M059J (cell line): ENCODE results near the gene IGF2BP3. TPM values are rescaled to one million over a fixed set of nuclear protein-coding genes. Genes with fewer than 3 reads are reported as not detected.

Source experiments
- DNase-seq: peaks from one replicate; pipeline ENCODE4 v3.0.0-alpha.2; 2012; ENCODE audit warnings: low read depth
- total RNA-seq: library from RNA; depleted of rRNA; stranded (reverse); fragments of >200 nt; shearing (Covaris generic); gene quantifications from 2 replicates; pipeline ENCODE4 v1.2.3, GENCODE V29; 2014; rRNA removed

IGF2BP3 gene
- total RNA-seq, 1 experiment from 2014 or later = 50.6 TPM

DNA sequence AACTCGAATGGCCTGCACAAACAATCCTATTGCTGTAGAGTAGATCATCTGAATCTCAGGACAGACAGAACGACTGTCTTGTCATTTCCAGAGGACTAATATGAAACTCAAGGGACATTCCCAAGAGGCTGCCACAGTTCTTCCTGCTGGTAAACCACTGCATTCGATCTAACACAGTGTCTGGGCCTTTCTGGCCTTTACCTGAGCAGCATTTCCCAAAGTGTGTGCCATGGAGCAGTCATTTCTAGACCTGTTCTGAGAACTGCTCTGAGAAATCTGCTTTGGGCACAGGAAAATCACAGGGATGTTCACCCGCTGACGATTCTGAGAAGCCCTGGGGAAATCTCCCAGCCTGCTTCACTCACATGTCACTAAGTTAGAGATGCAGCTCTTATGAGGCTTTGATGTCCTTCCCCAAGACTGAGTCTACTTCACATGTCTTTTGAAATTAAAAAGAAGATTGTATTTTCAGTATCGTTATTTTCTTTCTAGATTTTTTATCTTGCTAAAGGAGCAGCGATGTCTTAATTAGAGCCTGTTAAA lies 205.3 kb downstream of the IGF2BP3 start:
- no peak for DNase-seq

DNA sequence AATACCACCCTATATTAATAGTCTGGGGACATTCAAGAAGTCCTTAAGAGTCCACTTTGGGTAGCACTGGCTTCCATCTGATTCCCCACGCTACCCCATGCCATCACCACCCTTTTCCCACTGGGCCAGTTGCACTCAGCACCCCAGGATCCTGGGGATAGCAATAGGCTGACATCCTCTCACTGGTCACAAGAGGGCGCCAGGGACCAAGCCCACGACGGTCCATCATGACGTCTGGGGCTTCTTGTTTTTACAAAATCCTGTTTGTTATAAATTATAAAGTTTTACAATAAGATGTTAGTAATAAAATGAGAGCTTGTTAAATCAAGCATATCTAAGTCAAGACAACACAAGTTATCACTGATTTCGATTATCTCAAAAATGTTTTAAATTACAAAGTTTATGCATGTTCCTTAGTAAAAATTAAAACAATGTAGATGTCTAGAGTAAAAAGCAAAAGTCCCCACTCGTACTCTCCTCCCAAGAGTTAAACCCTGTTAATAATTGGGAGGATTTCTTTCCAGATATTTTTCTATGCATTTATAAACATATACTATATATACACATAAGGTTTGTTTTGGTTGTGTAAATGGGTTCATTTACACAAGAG lies 208.3 kb downstream of the IGF2BP3 start:
- peak; percentile 71 for DNase-seq

DNA sequence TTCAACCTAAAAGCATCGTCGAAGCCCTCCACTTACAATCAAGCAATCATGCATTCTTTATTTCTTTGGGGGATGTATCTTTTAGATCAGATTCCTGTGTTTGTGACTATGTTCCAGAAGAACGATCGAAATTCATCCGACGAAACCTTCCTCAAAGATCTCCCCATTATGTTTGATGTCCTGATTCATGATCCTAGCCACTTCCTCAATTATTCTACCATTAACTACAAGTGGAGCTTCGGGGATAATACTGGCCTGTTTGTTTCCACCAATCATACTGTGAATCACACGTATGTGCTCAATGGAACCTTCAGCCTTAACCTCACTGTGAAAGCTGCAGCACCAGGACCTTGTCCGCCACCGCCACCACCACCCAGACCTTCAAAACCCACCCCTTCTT lies 209.9 kb downstream of the IGF2BP3 start:
- DNase-seq = no peak

Other genes starting within 250 kb of the IGF2BP3 start
- gene GPNMB, start 223.7 kb downstream of the IGF2BP3 start, total RNA-seq = 11.0 and 11.3 TPM in 2 replicates
- gene MALSU1, start 171.2 kb downstream of the IGF2BP3 start, total RNA-seq = 93.4 and 148 TPM in 2 replicates
- gene TRA2A, start 61.5 kb upstream of the IGF2BP3 start, total RNA-seq = 27.5 and 31.6 TPM in 2 replicates
- gene CCDC126, start 126.9 kb upstream of the IGF2BP3 start, total RNA-seq = 10.3 and 11.3 TPM in 2 replicates
- gene FAM221A, start 209.7 kb upstream of the IGF2BP3 start, total RNA-seq = 5.3 and 7.0 TPM in 2 replicates
- gene STK31, start 239.7 kb upstream of the IGF2BP3 start, total RNA-seq = not detected in 2 replicates